WTC11 (cell line): ENCODE measurements around the gene CAMK1G. TPM values are rescaled to one million over a fixed set of nuclear protein-coding genes. Genes with fewer than 3 reads are reported as not detected.

ENCODE experiments used
- ATAC-seq: fragments of 200-7000 bp; cut with Tn5 transposase; 2 replicates; pipeline ENCODE4 v1.10.0; 2021; ENCODE audit warnings: mild to moderate bottlenecking, moderate library complexity
- CTCF ChIA-PET: fragments of 300-600 bp; sonication (Branson Sonifier 250); formaldehyde crosslinking; loops from one replicate; lab custom pipeline; 2021; ENCODE audit warnings: antibody characterized with exemption; lab: Charles Lee
- POLR2A ChIA-PET: fragments of 350-600 bp; sonication (Branson Sonifier 250); formaldehyde crosslinking; loops from one replicate; lab custom pipeline; 2021; ENCODE audit warnings: antibody characterized with exemption; lab: Charles Lee
- DNase-seq: peaks from one replicate; pipeline ENCODE4 v3.0.0; 2021; ENCODE audit warnings: low spot score
- H3K27ac Mint-ChIP-seq: 2 replicates; pipeline ENCODE4 v1.8.0; 2021; ENCODE audit warnings: mixed read lengths
- H3K27me3 Mint-ChIP-seq: 2 replicates; pipeline ENCODE4 v1.8.0; 2021; ENCODE audit warnings: low read depth, mild to moderate bottlenecking, moderate library complexity, mixed read lengths
- H3K36me3 Mint-ChIP-seq: 2 replicates; pipeline ENCODE4 v1.8.0; 2021; ENCODE audit warnings: mixed read lengths
- H3K4me1 Mint-ChIP-seq: 2 replicates; pipeline ENCODE4 v1.8.0; 2022; ENCODE audit warnings: mixed read lengths
- H3K4me3 Mint-ChIP-seq: 2 replicates; pipeline ENCODE4 v1.8.0; 2021; ENCODE audit warnings: mild to moderate bottlenecking, moderate library complexity, mixed read lengths
- H3K9me3 Mint-ChIP-seq: 2 replicates; pipeline ENCODE4 v1.8.0; 2021; ENCODE audit warnings: mixed read lengths
- GTF2I ChIP-seq: fragments of 250-450 bp; sonication (Bioruptor Pico); conservative IDR thresholded peaks from 2 replicates; pipeline ENCODE4 v1.4.0; 2021; ENCODE audit warnings: mild to moderate bottlenecking
- NFYB ChIP-seq: sonication (generic); formaldehyde crosslinking; conservative IDR thresholded peaks from 2 replicates; pipeline ENCODE4 v1.8.0; 2022; ENCODE audit warnings: low read depth, missing genetic modification reagents
- NR2C2 ChIP-seq: sonication (generic); formaldehyde crosslinking; IDR thresholded peaks from 2 replicates; pipeline ENCODE4 v1.8.0; 2022; ENCODE audit warnings: mild to moderate bottlenecking, missing genetic modification reagents
- NR3C1 ChIP-seq: sonication (generic); formaldehyde crosslinking; conservative IDR thresholded peaks from 2 replicates; pipeline ENCODE4 v1.8.1; 2023; ENCODE audit warnings: low read depth, mild to moderate bottlenecking, missing genetic modification reagents
- RORB ChIP-seq: fragments of 250-450 bp; sonication (Bioruptor Pico); IDR thresholded peaks from 2 replicates; pipeline ENCODE4 v1.9.0; 2021; ENCODE audit warnings: mild to moderate bottlenecking
- SMAD3 ChIP-seq: sonication (generic); formaldehyde crosslinking; IDR thresholded peaks from 2 replicates; pipeline ENCODE4 v1.8.0; 2022; ENCODE audit warnings: missing genetic modification reagents, mild to moderate bottlenecking, borderline replicate concordance
- SOX15 ChIP-seq: fragments of 250-450 bp; sonication (Bioruptor Pico); IDR thresholded peaks from 2 replicates; pipeline ENCODE4 v1.9.0; 2021; ENCODE audit warnings: mild to moderate bottlenecking
- TCF7 ChIP-seq: sonication (generic); formaldehyde crosslinking; IDR thresholded peaks from 2 replicates; pipeline ENCODE4 v1.8.0; 2022; ENCODE audit warnings: mild to moderate bottlenecking, low read depth, missing genetic modification reagents, moderate library complexity
- TEAD1 ChIP-seq: sonication (generic); formaldehyde crosslinking; IDR thresholded peaks from 2 replicates; pipeline ENCODE4 v1.8.0; 2022; ENCODE audit warnings: mild to moderate bottlenecking, missing genetic modification reagents
- TEAD4 ChIP-seq: sonication (generic); formaldehyde crosslinking; IDR thresholded peaks from 2 replicates; pipeline ENCODE4 v1.8.0; 2022; ENCODE audit warnings: mild to moderate bottlenecking, missing genetic modification reagents
- ZNF121 ChIP-seq: sonication (generic); formaldehyde crosslinking; IDR thresholded peaks from 2 replicates; pipeline ENCODE4 v1.8.0; 2023; ENCODE audit warnings: missing genetic modification reagents
- total RNA-seq: library from RNA; stranded (reverse); gene quantifications from 3 replicates; pipeline ENCODE4 v1.2.3, GENCODE V29; 2021
- TF ChIP-seq, protein P1 (sequence below): sonication (generic); formaldehyde crosslinking; IDR thresholded peaks from 2 replicates; pipeline ENCODE4 v1.8.1; 2022; ENCODE audit warnings: mild to moderate bottlenecking, missing genetic modification reagents, moderate library complexity, borderline replicate concordance
- TF ChIP-seq, protein P2 (sequence below): sonication (generic); formaldehyde crosslinking; IDR thresholded peaks from 2 replicates; pipeline ENCODE4 v1.8.0; 2023; ENCODE audit warnings: missing genetic modification reagents
- TF ChIP-seq, protein P3 (sequence below): fragments of 250-450 bp; sonication (Bioruptor Pico); IDR thresholded peaks from 2 replicates; pipeline ENCODE4 v1.8.0; 2021; ENCODE audit warnings: mild to moderate bottlenecking
- TF ChIP-seq, protein P4 (sequence below): sonication (generic); formaldehyde crosslinking; IDR thresholded peaks from 2 replicates; pipeline ENCODE4 v1.8.1; 2023; ENCODE audit warnings: mild to moderate bottlenecking, missing genetic modification reagents
- TF ChIP-seq, protein P5 (sequence below): fragments of 250-450 bp; sonication (Bioruptor Pico); IDR thresholded peaks from 2 replicates; pipeline ENCODE4 v1.9.0; 2021; ENCODE audit warnings: mild to moderate bottlenecking
- TF ChIP-seq, protein P6 (sequence below): sonication (generic); formaldehyde crosslinking; IDR thresholded peaks from 2 replicates; pipeline ENCODE4 v1.8.1; 2022; ENCODE audit warnings: missing genetic modification reagents, borderline replicate concordance
- TF ChIP-seq, protein P7 (sequence below): fragments of 200-600 bp; IDR thresholded peaks from 2 replicates; pipeline ENCODE4 v1.8.0; 2022; ENCODE audit warnings: antibody characterized with exemption
- TF ChIP-seq, protein P8 (sequence below): sonication (generic); formaldehyde crosslinking; IDR thresholded peaks from 2 replicates; pipeline ENCODE4 v1.8.1; 2023; ENCODE audit warnings: mild to moderate bottlenecking, missing genetic modification reagents

CAMK1G gene
- total RNA-seq, 1 experiment from 2014 or later = 0.28 TPM

DNA sequence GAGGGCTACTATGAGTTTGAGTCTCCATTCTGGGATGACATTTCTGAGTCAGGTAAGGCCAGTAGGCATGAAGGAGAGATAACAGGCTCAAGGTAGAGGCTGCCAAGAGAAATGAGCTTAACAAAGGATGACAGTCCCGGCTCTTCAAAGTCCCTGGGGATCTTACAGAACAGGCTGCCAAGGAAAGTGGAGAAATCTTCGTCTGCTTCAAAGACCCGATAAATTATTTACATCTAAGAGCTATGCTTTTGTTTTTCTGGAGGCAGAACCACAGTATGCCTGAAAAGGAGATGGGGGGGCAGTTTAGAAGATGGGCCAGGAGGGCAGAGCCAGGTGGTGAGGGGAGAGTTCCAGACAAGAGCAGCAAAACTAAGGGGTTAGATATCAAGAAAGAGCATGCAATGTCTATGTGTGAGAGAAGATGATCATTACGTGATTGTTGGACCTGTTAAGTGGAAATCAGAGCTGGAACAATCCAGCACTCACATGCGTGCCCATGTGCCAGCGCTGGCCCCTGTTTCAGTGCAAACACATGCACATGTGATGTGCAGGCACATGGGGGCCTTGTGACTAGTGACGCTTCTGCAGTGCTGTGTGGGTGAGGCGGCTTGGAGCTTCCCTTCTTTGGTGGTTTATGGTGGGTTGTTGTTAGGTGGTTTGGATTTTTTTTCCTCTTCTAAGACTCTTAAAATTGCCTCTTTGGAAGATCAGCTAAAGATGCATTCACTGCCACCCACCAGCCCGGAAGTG lies 25.7 kb downstream of the CAMK1G start (continued):
- TF ChIP-seq, protein P1, sequence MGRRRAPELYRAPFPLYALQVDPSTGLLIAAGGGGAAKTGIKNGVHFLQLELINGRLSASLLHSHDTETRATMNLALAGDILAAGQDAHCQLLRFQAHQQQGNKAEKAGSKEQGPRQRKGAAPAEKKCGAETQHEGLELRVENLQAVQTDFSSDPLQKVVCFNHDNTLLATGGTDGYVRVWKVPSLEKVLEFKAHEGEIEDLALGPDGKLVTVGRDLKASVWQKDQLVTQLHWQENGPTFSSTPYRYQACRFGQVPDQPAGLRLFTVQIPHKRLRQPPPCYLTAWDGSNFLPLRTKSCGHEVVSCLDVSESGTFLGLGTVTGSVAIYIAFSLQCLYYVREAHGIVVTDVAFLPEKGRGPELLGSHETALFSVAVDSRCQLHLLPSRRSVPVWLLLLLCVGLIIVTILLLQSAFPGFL (CRISPR knock-in tag) = no peak
- TF ChIP-seq TCF7 (CRISPR knock-in tag) = no peak
- TF ChIP-seq, protein P2, sequence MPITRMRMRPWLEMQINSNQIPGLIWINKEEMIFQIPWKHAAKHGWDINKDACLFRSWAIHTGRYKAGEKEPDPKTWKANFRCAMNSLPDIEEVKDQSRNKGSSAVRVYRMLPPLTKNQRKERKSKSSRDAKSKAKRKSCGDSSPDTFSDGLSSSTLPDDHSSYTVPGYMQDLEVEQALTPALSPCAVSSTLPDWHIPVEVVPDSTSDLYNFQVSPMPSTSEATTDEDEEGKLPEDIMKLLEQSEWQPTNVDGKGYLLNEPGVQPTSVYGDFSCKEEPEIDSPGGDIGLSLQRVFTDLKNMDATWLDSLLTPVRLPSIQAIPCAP (CRISPR knock-in tag) = no peak

DNA sequence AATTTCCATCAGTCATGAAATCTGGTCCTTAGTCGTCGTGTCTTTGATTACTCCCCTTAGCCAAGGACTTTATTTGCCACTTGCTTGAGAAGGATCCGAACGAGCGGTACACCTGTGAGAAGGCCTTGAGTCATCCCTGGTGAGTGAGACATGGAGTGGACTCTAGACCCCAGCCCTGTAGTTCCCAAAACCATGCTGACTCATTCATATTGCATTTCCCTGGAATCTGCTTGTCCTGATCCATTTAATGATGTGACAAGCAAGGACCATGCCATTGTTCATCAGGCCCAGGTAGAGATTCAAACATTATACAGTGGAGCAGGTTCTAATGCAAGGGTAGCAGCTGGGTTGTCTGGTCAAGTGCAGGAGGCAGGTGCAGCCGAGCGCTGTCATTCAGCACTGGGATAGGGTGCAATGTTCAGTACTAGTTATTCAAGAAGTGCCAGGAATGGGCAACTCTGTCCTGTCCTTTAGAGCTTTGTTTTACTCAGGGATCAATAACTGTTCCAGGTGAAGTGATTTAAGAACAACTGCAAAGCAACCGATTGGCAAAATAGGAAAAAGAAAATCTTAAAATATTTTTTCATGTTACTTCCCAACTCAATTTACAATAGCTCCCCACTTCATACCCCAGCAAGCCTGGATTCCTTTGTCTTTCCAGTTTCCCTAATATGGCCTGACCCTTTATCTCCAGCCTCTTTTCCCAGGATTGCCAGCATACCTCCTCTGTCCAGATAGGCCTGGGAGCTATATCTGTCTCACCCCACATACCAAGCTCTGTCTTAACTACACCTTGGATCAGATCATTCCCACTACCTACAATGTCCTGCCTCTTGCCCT lies 26.5 kb downstream of the CAMK1G start:
- Mint-ChIP-seq H3K27ac (no peak overlapping the region), H3K4me1 (no peaks in the 10 kb centered on the region), H3K9me3 (no peaks in the 10 kb centered on the region), H3K4me3 (no peak overlapping the region), H3K36me3 (no peaks in the 10 kb centered on the region), H3K27me3 (no peaks in the 10 kb centered on the region)
- TF ChIP-seq RORB (CRISPR knock-in tag) = no peak
- TF ChIP-seq, protein P3, sequence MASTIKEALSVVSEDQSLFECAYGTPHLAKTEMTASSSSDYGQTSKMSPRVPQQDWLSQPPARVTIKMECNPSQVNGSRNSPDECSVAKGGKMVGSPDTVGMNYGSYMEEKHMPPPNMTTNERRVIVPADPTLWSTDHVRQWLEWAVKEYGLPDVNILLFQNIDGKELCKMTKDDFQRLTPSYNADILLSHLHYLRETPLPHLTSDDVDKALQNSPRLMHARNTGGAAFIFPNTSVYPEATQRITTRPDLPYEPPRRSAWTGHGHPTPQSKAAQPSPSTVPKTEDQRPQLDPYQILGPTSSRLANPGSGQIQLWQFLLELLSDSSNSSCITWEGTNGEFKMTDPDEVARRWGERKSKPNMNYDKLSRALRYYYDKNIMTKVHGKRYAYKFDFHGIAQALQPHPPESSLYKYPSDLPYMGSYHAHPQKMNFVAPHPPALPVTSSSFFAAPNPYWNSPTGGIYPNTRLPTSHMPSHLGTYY (CRISPR knock-in tag) = no peak
- TF ChIP-seq, protein P4, sequence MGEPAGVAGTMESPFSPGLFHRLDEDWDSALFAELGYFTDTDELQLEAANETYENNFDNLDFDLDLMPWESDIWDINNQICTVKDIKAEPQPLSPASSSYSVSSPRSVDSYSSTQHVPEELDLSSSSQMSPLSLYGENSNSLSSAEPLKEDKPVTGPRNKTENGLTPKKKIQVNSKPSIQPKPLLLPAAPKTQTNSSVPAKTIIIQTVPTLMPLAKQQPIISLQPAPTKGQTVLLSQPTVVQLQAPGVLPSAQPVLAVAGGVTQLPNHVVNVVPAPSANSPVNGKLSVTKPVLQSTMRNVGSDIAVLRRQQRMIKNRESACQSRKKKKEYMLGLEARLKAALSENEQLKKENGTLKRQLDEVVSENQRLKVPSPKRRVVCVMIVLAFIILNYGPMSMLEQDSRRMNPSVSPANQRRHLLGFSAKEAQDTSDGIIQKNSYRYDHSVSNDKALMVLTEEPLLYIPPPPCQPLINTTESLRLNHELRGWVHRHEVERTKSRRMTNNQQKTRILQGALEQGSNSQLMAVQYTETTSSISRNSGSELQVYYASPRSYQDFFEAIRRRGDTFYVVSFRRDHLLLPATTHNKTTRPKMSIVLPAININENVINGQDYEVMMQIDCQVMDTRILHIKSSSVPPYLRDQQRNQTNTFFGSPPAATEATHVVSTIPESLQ (CRISPR knock-in tag) = no peak
- TF ChIP-seq NR3C1 (CRISPR knock-in tag) = no peak
- ChIA-PET POLR2A (no interaction called here), CTCF (interaction anchor here (0.6 to 3.7 kb wide), 4 partner anchors 20 to 138 kb away, joined by 3 to 13 read pairs (median 6); no protein-coding TSS in a partner anchor)
- no peak for DNase-seq
- ATAC-seq = no peak

DNA sequence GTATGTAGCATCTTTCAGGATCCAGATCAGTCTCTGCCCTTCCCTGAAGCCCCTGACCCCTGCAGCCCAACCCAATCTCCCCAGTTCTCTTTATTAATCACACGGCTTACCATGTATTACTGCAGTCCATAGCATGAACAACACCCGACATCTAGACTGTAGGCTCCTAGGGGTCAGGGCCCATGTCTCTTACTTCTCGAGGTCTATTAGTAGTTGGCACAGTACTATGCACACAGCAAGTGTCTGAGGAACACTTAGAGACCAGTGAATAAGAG lies 27.1 kb downstream of the CAMK1G start:
- Mint-ChIP-seq H3K9me3 (no peaks in the 10 kb centered on the region), H3K27ac (no peak overlapping the region), H3K4me1 (no peaks in the 10 kb centered on the region), H3K4me3 (no peak overlapping the region), H3K36me3 (no peaks in the 10 kb centered on the region), H3K27me3 (no peaks in the 10 kb centered on the region)
- DNase-seq = no peak
- ATAC-seq = no peak
- CTCF ChIA-PET = interaction anchor here (1.1 to 3.7 kb wide), 3 partner anchors 20 to 42 kb away, joined by 3 to 13 read pairs (median 7); partner anchors contain the start of gene LAMB3
- POLR2A ChIA-PET = no interaction called here
- TF ChIP-seq NFYB (CRISPR knock-in tag) (no peak), SMAD3 (CRISPR knock-in tag) (no peak), ZNF121 (CRISPR knock-in tag) (no peak), SOX15 (no peak), GTF2I (CRISPR knock-in tag) (no peak), TEAD1 (CRISPR knock-in tag) (no peak), NR2C2 (CRISPR knock-in tag) (no peak), TEAD4 (CRISPR knock-in tag) (no peak)
- TF ChIP-seq, protein P5, sequence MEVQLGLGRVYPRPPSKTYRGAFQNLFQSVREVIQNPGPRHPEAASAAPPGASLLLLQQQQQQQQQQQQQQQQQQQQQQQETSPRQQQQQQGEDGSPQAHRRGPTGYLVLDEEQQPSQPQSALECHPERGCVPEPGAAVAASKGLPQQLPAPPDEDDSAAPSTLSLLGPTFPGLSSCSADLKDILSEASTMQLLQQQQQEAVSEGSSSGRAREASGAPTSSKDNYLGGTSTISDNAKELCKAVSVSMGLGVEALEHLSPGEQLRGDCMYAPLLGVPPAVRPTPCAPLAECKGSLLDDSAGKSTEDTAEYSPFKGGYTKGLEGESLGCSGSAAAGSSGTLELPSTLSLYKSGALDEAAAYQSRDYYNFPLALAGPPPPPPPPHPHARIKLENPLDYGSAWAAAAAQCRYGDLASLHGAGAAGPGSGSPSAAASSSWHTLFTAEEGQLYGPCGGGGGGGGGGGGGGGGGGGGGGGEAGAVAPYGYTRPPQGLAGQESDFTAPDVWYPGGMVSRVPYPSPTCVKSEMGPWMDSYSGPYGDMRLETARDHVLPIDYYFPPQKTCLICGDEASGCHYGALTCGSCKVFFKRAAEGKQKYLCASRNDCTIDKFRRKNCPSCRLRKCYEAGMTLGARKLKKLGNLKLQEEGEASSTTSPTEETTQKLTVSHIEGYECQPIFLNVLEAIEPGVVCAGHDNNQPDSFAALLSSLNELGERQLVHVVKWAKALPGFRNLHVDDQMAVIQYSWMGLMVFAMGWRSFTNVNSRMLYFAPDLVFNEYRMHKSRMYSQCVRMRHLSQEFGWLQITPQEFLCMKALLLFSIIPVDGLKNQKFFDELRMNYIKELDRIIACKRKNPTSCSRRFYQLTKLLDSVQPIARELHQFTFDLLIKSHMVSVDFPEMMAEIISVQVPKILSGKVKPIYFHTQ (CRISPR knock-in tag) = no peak
- TF ChIP-seq, protein P6, sequence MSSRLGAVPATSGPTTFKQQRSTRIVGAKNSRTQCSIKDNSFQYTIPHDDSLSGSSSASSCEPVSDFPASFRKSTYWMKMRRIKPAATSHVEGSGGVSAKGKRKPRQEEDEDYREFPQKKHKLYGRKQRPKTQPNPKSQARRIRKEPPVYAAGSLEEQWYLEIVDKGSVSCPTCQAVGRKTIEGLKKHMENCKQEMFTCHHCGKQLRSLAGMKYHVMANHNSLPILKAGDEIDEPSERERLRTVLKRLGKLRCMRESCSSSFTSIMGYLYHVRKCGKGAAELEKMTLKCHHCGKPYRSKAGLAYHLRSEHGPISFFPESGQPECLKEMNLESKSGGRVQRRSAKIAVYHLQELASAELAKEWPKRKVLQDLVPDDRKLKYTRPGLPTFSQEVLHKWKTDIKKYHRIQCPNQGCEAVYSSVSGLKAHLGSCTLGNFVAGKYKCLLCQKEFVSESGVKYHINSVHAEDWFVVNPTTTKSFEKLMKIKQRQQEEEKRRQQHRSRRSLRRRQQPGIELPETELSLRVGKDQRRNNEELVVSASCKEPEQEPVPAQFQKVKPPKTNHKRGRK = no peak
- TF ChIP-seq, protein P7, sequence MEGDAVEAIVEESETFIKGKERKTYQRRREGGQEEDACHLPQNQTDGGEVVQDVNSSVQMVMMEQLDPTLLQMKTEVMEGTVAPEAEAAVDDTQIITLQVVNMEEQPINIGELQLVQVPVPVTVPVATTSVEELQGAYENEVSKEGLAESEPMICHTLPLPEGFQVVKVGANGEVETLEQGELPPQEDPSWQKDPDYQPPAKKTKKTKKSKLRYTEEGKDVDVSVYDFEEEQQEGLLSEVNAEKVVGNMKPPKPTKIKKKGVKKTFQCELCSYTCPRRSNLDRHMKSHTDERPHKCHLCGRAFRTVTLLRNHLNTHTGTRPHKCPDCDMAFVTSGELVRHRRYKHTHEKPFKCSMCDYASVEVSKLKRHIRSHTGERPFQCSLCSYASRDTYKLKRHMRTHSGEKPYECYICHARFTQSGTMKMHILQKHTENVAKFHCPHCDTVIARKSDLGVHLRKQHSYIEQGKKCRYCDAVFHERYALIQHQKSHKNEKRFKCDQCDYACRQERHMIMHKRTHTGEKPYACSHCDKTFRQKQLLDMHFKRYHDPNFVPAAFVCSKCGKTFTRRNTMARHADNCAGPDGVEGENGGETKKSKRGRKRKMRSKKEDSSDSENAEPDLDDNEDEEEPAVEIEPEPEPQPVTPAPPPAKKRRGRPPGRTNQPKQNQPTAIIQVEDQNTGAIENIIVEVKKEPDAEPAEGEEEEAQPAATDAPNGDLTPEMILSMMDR = no peak
- TF ChIP-seq, protein P8, sequence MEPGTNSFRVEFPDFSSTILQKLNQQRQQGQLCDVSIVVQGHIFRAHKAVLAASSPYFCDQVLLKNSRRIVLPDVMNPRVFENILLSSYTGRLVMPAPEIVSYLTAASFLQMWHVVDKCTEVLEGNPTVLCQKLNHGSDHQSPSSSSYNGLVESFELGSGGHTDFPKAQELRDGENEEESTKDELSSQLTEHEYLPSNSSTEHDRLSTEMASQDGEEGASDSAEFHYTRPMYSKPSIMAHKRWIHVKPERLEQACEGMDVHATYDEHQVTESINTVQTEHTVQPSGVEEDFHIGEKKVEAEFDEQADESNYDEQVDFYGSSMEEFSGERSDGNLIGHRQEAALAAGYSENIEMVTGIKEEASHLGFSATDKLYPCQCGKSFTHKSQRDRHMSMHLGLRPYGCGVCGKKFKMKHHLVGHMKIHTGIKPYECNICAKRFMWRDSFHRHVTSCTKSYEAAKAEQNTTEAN = no peak
